H1 (cell line): ENCODE data around the gene BUD23. TPM values are rescaled to one million over a fixed set of nuclear protein-coding genes. Genes with fewer than 3 reads are reported as not detected.

Experiments used
- CTCF ChIA-PET: fragments of 300-600 bp; sonication (Branson Sonifier 250); formaldehyde crosslinking; loops from one replicate; lab custom pipeline; 2021; ENCODE audit not compliant: partially characterized antibody; lab: Charles Lee
- POLR2A ChIA-PET: fragments of 300-600 bp; sonication (Branson Sonifier 250); formaldehyde crosslinking; loops from one replicate; lab custom pipeline; 2021; ENCODE audit warnings: inconsistent platforms; ENCODE audit not compliant: partially characterized antibody; lab: Charles Lee
- DNase-seq, 2 experiments: peaks; one replicate each; pipeline versions ENCODE4 v3.0.0 to v3.0.0-alpha.2; 2010 to 2022; ENCODE audit warnings: low spot score in 2 of 2, low read depth in 1 of 2, mixed read lengths in 1 of 2
- FAIRE-seq: peaks from 2 replicates; lab custom pipeline; 2011; peaks lifted over from hg19 to GRCh38; lab: Jason Lieb, UNC
- H2AFZ ChIP-seq: 2 replicates; pipeline ENCODE4 v1.8.1; 2012; ENCODE audit warnings: low read length, inconsistent platforms
- H2AK5ac ChIP-seq: 2 replicates; pipeline ENCODE4 v1.6.1; 2013; ENCODE audit warnings: low read depth, low read length
- H2BK120ac ChIP-seq: replicated peaks from 2 replicates; pipeline ENCODE3; 2013; ENCODE audit warnings: low read depth, low read length, inconsistent platforms
- H2BK12ac ChIP-seq: 2 replicates; pipeline ENCODE4 v1.6.1; 2013; ENCODE audit warnings: low read depth, low read length
- H2BK15ac ChIP-seq: 2 replicates; pipeline ENCODE4 v1.6.1; 2013; ENCODE audit warnings: low read length
- H2BK20ac ChIP-seq: 2 replicates; pipeline ENCODE4 v1.6.1; 2013; ENCODE audit warnings: low read length
- H2BK5ac ChIP-seq: 2 replicates; pipeline ENCODE4 v1.6.1; 2013; ENCODE audit warnings: low read depth, low read length
- H3K14ac ChIP-seq: 2 replicates; pipeline ENCODE4 v1.6.1; 2013; ENCODE audit warnings: inconsistent platforms; ENCODE audit not compliant: insufficient read length
- H3K18ac ChIP-seq: 2 replicates; pipeline ENCODE4 v1.6.1; 2013; ENCODE audit warnings: low read length; ENCODE audit errors: extremely low read depth
- H3K23ac ChIP-seq: 2 replicates; pipeline ENCODE4 v1.6.1; 2013; ENCODE audit warnings: inconsistent platforms; ENCODE audit not compliant: insufficient read length
- H3K23me2 ChIP-seq: 2 replicates; pipeline ENCODE4 v1.6.1; 2013; ENCODE audit warnings: low read depth, low read length
- H3K27ac ChIP-seq: 2 replicates; pipeline ENCODE4 v1.6.1; 2011; ENCODE audit warnings: low read depth, low read length, inconsistent platforms
- H3K27me3 ChIP-seq, 4 experiments: replicated peaks in 1 of 4; 1 replicate in 1 of 4; 2 replicates in 3 of 4; pipeline versions ENCODE4 v1.6.1 to v1.8.1; 2011 to 2013; ENCODE audit warnings: low read length in 3 of 4, mild to moderate bottlenecking in 3 of 4, inconsistent platforms in 2 of 4, mixed read lengths in 2 of 4, moderate library complexity in 1 of 4; ENCODE audit not compliant: control insufficient read depth in 3 of 4, insufficient read depth in 3 of 4; ENCODE audit errors: extremely low read depth in 1 of 4
- H3K36me3 ChIP-seq, 4 experiments: 2 replicates each; pipeline versions ENCODE4 v1.6.1 to v1.8.1; 2011 to 2013; ENCODE audit warnings: mild to moderate bottlenecking in 4 of 4, low read length in 3 of 4, moderate library complexity in 2 of 4, control low read depth in 1 of 4, inconsistent platforms in 1 of 4; ENCODE audit not compliant: insufficient read depth in 4 of 4, control insufficient read depth in 2 of 4
- H3K4ac ChIP-seq: replicated peaks from 2 replicates; pipeline ENCODE3; 2013; ENCODE audit warnings: low read length, low read depth, mixed read lengths, inconsistent platforms; ENCODE audit not compliant: insufficient read length
- H3K4me1 ChIP-seq, 4 experiments: replicated peaks in 1 of 4; 1 replicate in 1 of 4; 2 replicates in 3 of 4; pipeline versions ENCODE4 v1.6.1 to v1.8.1; 2011 to 2013; ENCODE audit warnings: low read length in 3 of 4, inconsistent platforms in 2 of 4, mixed read lengths in 1 of 4; ENCODE audit not compliant: insufficient read depth in 4 of 4, control insufficient read depth in 3 of 4
- H3K4me2 ChIP-seq, 2 experiments: 2 replicates each; pipeline versions ENCODE4 v1.6.1 to v1.8.1; 2011 to 2013; ENCODE audit warnings: low read depth in 2 of 2, low read length in 2 of 2, control low read depth in 1 of 2, inconsistent platforms in 1 of 2, mild to moderate bottlenecking in 1 of 2; ENCODE audit not compliant: insufficient read depth in 1 of 2
- H3K4me3 ChIP-seq, 4 experiments: fragments of 200-600, 300-600 bp in 1 of 4; sonication (generic), shearing (Covaris generic), sonication (Bioruptor Twin) in 1 of 4; 2 replicates each; pipeline versions ENCODE4 v1.5.1 to v1.8.1; 2011 to 2016; ENCODE audit warnings: low read length in 4 of 4, low read depth in 3 of 4, control low read depth in 2 of 4, inconsistent platforms in 2 of 4, mild to moderate bottlenecking in 2 of 4, mixed read lengths in 1 of 4, moderate library complexity in 1 of 4; ENCODE audit not compliant: insufficient read depth in 2 of 4; ENCODE audit errors: extremely low read depth in 1 of 4
- H3K56ac ChIP-seq: replicated peaks from 2 replicates; pipeline ENCODE3; 2013; ENCODE audit warnings: low read depth, mild to moderate bottlenecking, mixed read lengths, low read length, inconsistent platforms; ENCODE audit not compliant: insufficient read length
- H3K79me1 ChIP-seq: 2 replicates; pipeline ENCODE4 v1.6.1; 2013; ENCODE audit warnings: low read depth, low read length, control low read depth
- H3K79me2 ChIP-seq, 2 experiments: 2 replicates each; pipeline versions ENCODE4 v1.6.1 to v1.8.1; 2012 to 2013; ENCODE audit warnings: low read length in 2 of 2, mild to moderate bottlenecking in 2 of 2, inconsistent platforms in 1 of 2; ENCODE audit not compliant: insufficient read depth in 2 of 2, control insufficient read depth in 1 of 2
- H3K9ac ChIP-seq, 4 experiments: replicated peaks in 1 of 4; 1 replicate in 1 of 4; 2 replicates in 3 of 4; pipeline versions ENCODE4 v1.6.1 to v1.8.1; 2011 to 2013; ENCODE audit warnings: low read depth in 3 of 4, low read length in 3 of 4, control low read depth in 2 of 4, mild to moderate bottlenecking in 2 of 4, moderate library complexity in 2 of 4, inconsistent platforms in 1 of 4; ENCODE audit errors: extremely low read depth in 1 of 4
- H3K9me3 ChIP-seq, 2 experiments: 2 replicates each; pipeline versions ENCODE4 v1.6.1 to v1.8.1; 2012 to 2013; ENCODE audit warnings: mild to moderate bottlenecking in 2 of 2, moderate library complexity in 2 of 2, control low read depth in 1 of 2, inconsistent platforms in 1 of 2, low read depth in 1 of 2, low read length in 1 of 2, mixed read lengths in 1 of 2; ENCODE audit not compliant: insufficient read depth in 2 of 2
- H4K20me1 ChIP-seq, 2 experiments: replicated peaks in 1 of 2; 2 replicates each; pipeline versions ENCODE3 to v1.8.1; 2011 to 2013; ENCODE audit warnings: inconsistent platforms in 2 of 2, low read length in 2 of 2, mild to moderate bottlenecking in 1 of 2; ENCODE audit not compliant: insufficient read depth in 2 of 2, control insufficient read depth in 1 of 2
- H4K5ac ChIP-seq: 2 replicates; pipeline ENCODE4 v1.6.1; 2013; ENCODE audit warnings: low read length, low read depth, mixed read lengths, inconsistent platforms; ENCODE audit not compliant: insufficient read length
- H4K8ac ChIP-seq: 2 replicates; pipeline ENCODE4 v1.8.0; 2013; ENCODE audit warnings: mild to moderate bottlenecking, moderate library complexity, low read length, inconsistent platforms; ENCODE audit not compliant: insufficient read depth; ENCODE audit errors: extremely low read depth
- H4K91ac ChIP-seq: replicated peaks from 2 replicates; pipeline ENCODE3; 2013; ENCODE audit warnings: low read length, mixed read lengths, inconsistent platforms; ENCODE audit not compliant: insufficient read length
- GTF2F1 ChIP-seq: IDR thresholded peaks from 2 replicates; pipeline ENCODE4 v1.6.1; 2012; ENCODE audit warnings: low read depth, low read length, improper control_type of control experiment, borderline replicate concordance
- WGBS, 2 experiments: shearing (Covaris generic) in 1 of 2; methylation state at CpG; one replicate each; pipeline versions ENCODE4 v1.1.6 to v1.1.7; 2013 to 2015; ENCODE audit warnings: low lambda C conversion rate in 2 of 2, mixed read lengths in 2 of 2, inconsistent platforms in 1 of 2, low coverage in 1 of 2, missing lambda C conversion rate in 1 of 2; ENCODE audit not compliant: insufficient replicate concordance in 2 of 2, insufficient coverage in 1 of 2, insufficient read length in 1 of 2; ENCODE audit errors: extremely low coverage in 1 of 2, missing lambda C conversion rate in 1 of 2; 5-methylcytosine and 5-hydroxymethylcytosine counted together
- polyA plus RNA-seq, 7 experiments: library from polyadenylated mRNA; depleted of rRNA in 3 of 7; stranded (reverse) in 5 of 7; unstranded in 2 of 7; fragments of >200 nt in 5 of 7; fragments of 200-250 nt in 2 of 7; gene quantifications; 1 replicate in 5 of 7; 2 replicates in 1 of 7; 4 replicates in 1 of 7; pipeline versions ENCODE4 v1.2.1 to v1.2.3, GENCODE V29; 2011 to 2013; ENCODE audit warnings: missing spikeins in 2 of 7, mixed read lengths in 2 of 7
- total RNA-seq: library from RNA; stranded (reverse); fragmentation: NEBNext Ultra II Directional; extraction: Animal tissue kit (Norgen Biotek cat#: 25700); gene quantifications from 2 replicates; pipeline ENCODE4 v1.2.1, GENCODE V29; 2021

The BUD23 gene
- total and polyA plus RNA-seq, 2 of the 8 experiments (the other 6 are each of a cell fraction or from before 2014, with no cell fraction given), result 72.3 to 78.4 TPM

DNA sequence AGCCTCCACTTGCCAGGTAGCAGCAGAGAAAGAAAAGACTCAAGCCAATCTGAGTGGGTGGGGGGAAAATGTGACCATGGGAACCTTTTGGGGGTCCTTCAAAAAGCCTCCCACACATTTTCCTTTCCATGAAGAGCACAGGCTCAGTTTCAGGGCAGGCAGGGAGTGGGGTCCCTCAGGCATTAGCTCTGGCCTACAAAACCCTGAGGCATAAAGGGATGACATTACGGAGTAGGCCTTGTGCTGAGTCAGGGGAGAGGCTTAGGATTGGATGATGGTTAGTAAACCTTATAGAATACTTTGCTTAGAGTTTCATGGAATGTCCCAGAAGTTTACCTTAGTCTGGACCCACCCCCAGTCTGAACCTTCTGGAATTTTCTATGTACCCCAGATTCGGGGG, 3.7 kb upstream of the BUD23 start:
- Histone ChIP-seq H3K23me2 (peaks cover 15% of the 10 kb centered on the region), H3K79me2 (peaks cover 20 to 48% of the 10 kb centered on the region in 2 experiments), H3K23ac (no peak overlapping the region), H4K20me1 (peaks cover 0 to 9% of the 10 kb centered on the region in 2 experiments), H4K5ac (no peak overlapping the region), H2BK12ac (no peak overlapping the region), H2AK5ac (no peak overlapping the region), H3K4ac (no peak overlapping the region), H3K14ac (no peak overlapping the region), H2BK120ac (no peak overlapping the region), H3K27ac (no peak overlapping the region), H4K91ac (no peak overlapping the region)
- ChIA-PET POLR2A (interaction anchor here (0.6 to 0.7 kb wide), 2 partner anchors 8 to 76 kb away, joined by 3 read pairs; no protein-coding TSS in a partner anchor), CTCF (interaction anchor here (1.6 kb wide), 1 partner anchor 46 kb away, joined by 5 read pairs; no protein-coding TSS in a partner anchor)
- WGBS, 2 experiments, result 100% methylated on average over 2 of the region's 2 CpGs; no CpG with 5 or more reads in 1 of the 2 experiments
- FAIRE-seq, result no peak
- no peak for TF ChIP-seq GTF2F1
- TF ChIP-seq, all 59 proteins: peak for 0
- Histone ChIP-seq H3K36me3 (peaks cover 0 to 6% (median 4%) of the 10 kb centered on the region in 4 experiments; a peak in 4 of 8 replicates), H2AFZ (no peak overlapping the region), H3K4me3 (no peak overlapping the region), H2BK15ac (no peak overlapping the region), H3K56ac (no peak overlapping the region), H3K18ac (no peak overlapping the region), H3K9me3 (no peaks in the 10 kb centered on the region), H2BK5ac (no peak overlapping the region), H4K8ac (no peak overlapping the region), H2BK20ac (no peak overlapping the region), H3K27me3 (no peaks in the 10 kb centered on the region; a peak in 1 of 7 replicates), H3K4me1 (peaks cover 3 to 7% (median 3%) of the 10 kb centered on the region in 4 experiments; a peak in 5 of 7 replicates), H3K9ac (0 out of 7 replicates have a peak overlapping the region, but pooled peaks of 1 of the 4 experiments have one; percentile 4), H3K4me2 (no peak overlapping the region), H3K79me1 (peaks cover 2% of the 10 kb centered on the region; the same call in 1 of the 2 replicates)
- DNase-seq, result no peak
